SK-N-SH treated with all-trans-retinoic acid at 6 μM for 48 hours (cell line): ENCODE data around the gene RBMS3.

Source experiments
- ATAC-seq: fragments of 200-7000 bp; cut with Tn5 transposase; 3 replicates; pipeline ENCODE4 v1.9.1; 2020; ENCODE audit warnings: mild to moderate bottlenecking, moderate library complexity
- ARNTL ChIP-seq: fragments of 450-650 bp; formaldehyde crosslinking; IDR thresholded peaks from 2 replicates; pipeline ENCODE4 v1.5.0; 2020; ENCODE audit warnings: low read depth, mild to moderate bottlenecking, moderate library complexity, borderline replicate concordance
- BACH2 ChIP-seq: fragments of 250-450 bp; sonication (Bioruptor Pico); IDR thresholded peaks from 2 replicates; pipeline ENCODE4 v1.9.0; 2021; ENCODE audit warnings: mild to moderate bottlenecking, borderline replicate concordance
- CREB5 ChIP-seq: fragments of 250-450 bp; sonication (Bioruptor Pico); IDR thresholded peaks from 2 replicates; pipeline ENCODE4 v1.5.1; 2020; ENCODE audit warnings: low read depth, mild to moderate bottlenecking, moderate library complexity
- CSDC2 ChIP-seq: fragments of 250-450 bp; sonication (Bioruptor Pico); IDR thresholded peaks from 2 replicates; pipeline ENCODE4 v1.5.0; 2020; ENCODE audit warnings: mild to moderate bottlenecking, moderate library complexity
- GLIS3 ChIP-seq: fragments of 250-450 bp; sonication (Bioruptor Pico); IDR thresholded peaks from 2 replicates; pipeline ENCODE4 v1.5.0; 2020; ENCODE audit warnings: mild to moderate bottlenecking, moderate library complexity
- OSR1 ChIP-seq: fragments of 250-450 bp; sonication (Bioruptor Pico); IDR thresholded peaks from 2 replicates; pipeline ENCODE4 v1.8.0; 2022; ENCODE audit warnings: moderate library complexity, mild to moderate bottlenecking, inconsistent platforms
- POU6F1 ChIP-seq: fragments of 250-450 bp; sonication (Bioruptor Pico); IDR thresholded peaks from 2 replicates; pipeline ENCODE4 v1.8.0; 2021; ENCODE audit warnings: low read depth, mild to moderate bottlenecking, moderate library complexity, borderline replicate concordance
- PPARA ChIP-seq: fragments of 250-450 bp; sonication (Bioruptor Pico); IDR thresholded peaks from 2 replicates; pipeline ENCODE4 v1.5.0; 2020; ENCODE audit warnings: mild to moderate bottlenecking, borderline replicate concordance
- RARB ChIP-seq: fragments of 250-450 bp; sonication (Bioruptor Pico); IDR thresholded peaks from 2 replicates; pipeline ENCODE4 v1.8.0; 2021; ENCODE audit warnings: mild to moderate bottlenecking, moderate library complexity
- SNAI2 ChIP-seq: fragments of 250-450 bp; sonication (Bioruptor Pico); IDR thresholded peaks from 2 replicates; pipeline ENCODE4 v1.5.0; 2020; ENCODE audit warnings: mild to moderate bottlenecking, moderate library complexity
- TCF4 ChIP-seq: fragments of 250-450 bp; sonication (Bioruptor Pico); IDR thresholded peaks from 2 replicates; pipeline ENCODE4 v1.8.0; 2021; ENCODE audit warnings: mild to moderate bottlenecking, moderate library complexity, borderline replicate concordance
- TOX ChIP-seq: fragments of 250-450 bp; sonication (Bioruptor Pico); IDR thresholded peaks from 2 replicates; pipeline ENCODE4 v1.8.0; 2021; ENCODE audit warnings: mild to moderate bottlenecking, moderate library complexity, borderline replicate concordance
- TSHZ2 ChIP-seq: fragments of 250-450 bp; sonication (Bioruptor Pico); IDR thresholded peaks from 2 replicates; pipeline ENCODE4 v1.5.0; 2020; ENCODE audit warnings: mild to moderate bottlenecking, moderate library complexity
- ZC3H10 ChIP-seq: fragments of 250-450 bp; sonication (Bioruptor Pico); IDR thresholded peaks from 2 replicates; pipeline ENCODE4 v1.5.1; 2021; ENCODE audit warnings: mild to moderate bottlenecking, moderate library complexity
- ZFP30 ChIP-seq: fragments of 450-650 bp; formaldehyde crosslinking; IDR thresholded peaks from 2 replicates; pipeline ENCODE4 v1.5.0; 2022; ENCODE audit warnings: mild to moderate bottlenecking, moderate library complexity
- ZNF565 ChIP-seq: fragments of 450-650 bp; formaldehyde crosslinking; conservative IDR thresholded peaks from 2 replicates; pipeline ENCODE4 v1.5.0; 2020; ENCODE audit warnings: low read depth, mild to moderate bottlenecking, moderate library complexity
- ZNF70 ChIP-seq: fragments of 450-650 bp; formaldehyde crosslinking; IDR thresholded peaks from 2 replicates; pipeline ENCODE4 v1.5.0; 2020; ENCODE audit warnings: mild to moderate bottlenecking, moderate library complexity
- ZNF8 ChIP-seq: fragments of 450-650 bp; formaldehyde crosslinking; IDR thresholded peaks from 2 replicates; pipeline ENCODE4 v1.5.0; 2020; ENCODE audit warnings: mild to moderate bottlenecking, moderate library complexity

Gene RBMS3

GRCh38 chr3:29700256-29700655, 419.4 kb downstream of the RBMS3 start:
- ATAC-seq: no peak
- TF ChIP-seq CREB5 (CRISPR knock-in tag): no peak

- TF ChIP-seq ZC3H10 (CRISPR knock-in tag) (no peak), POU6F1 (CRISPR knock-in tag) (no peak), CREB5 (CRISPR knock-in tag) (no peak), ARNTL (no peak), TSHZ2 (CRISPR knock-in tag) (no peak), OSR1 (CRISPR knock-in tag) (no peak), ZFP30 (CRISPR knock-in tag) (no peak), ZNF565 (CRISPR knock-in tag) (no peak), GLIS3 (CRISPR knock-in tag) (no peak), RARB (CRISPR knock-in tag) (no peak), CSDC2 (CRISPR knock-in tag) (no peak), SNAI2 (no peak), BACH2 (CRISPR knock-in tag) (no peak), TOX (CRISPR knock-in tag) (no peak)
- TF ChIP-seq, all 23 proteins: peak for 0
Observed at GRCh38 chr3:29701326-29701983, 420.6 kb downstream of the RBMS3 start.

GRCh38 chr3:29705906-29706844, 425.3 kb downstream of the RBMS3 start:
- ATAC-seq: no peak

More at GRCh38 chr3:29701326-29701983, 420.6 kb downstream of the RBMS3 start:
- ATAC-seq: no peak

More at GRCh38 chr3:29705906-29706844, 425.3 kb downstream of the RBMS3 start:
- no peak for TF ChIP-seq PPARA (CRISPR knock-in tag)
- no peak for TF ChIP-seq CSDC2 (CRISPR knock-in tag)
- TF ChIP-seq TSHZ2 (CRISPR knock-in tag): no peak
- no peak for TF ChIP-seq ZNF8
- TF ChIP-seq TCF4 (CRISPR knock-in tag): no peak
- no peak for TF ChIP-seq GLIS3 (CRISPR knock-in tag)
- no peak for TF ChIP-seq ZNF70 (CRISPR knock-in tag)
- TF ChIP-seq ARNTL: no peak
- no peak for TF ChIP-seq CREB5 (CRISPR knock-in tag)
